Measurements from ENCODE around the gene UBALD1. TPM values are rescaled to one million over a fixed set of nuclear protein-coding genes. Genes with fewer than 3 reads are reported as not detected.

UBALD1 gene
- total RNA-seq, 1 experiment from 2014 or later = 29.9 TPM

DNA sequence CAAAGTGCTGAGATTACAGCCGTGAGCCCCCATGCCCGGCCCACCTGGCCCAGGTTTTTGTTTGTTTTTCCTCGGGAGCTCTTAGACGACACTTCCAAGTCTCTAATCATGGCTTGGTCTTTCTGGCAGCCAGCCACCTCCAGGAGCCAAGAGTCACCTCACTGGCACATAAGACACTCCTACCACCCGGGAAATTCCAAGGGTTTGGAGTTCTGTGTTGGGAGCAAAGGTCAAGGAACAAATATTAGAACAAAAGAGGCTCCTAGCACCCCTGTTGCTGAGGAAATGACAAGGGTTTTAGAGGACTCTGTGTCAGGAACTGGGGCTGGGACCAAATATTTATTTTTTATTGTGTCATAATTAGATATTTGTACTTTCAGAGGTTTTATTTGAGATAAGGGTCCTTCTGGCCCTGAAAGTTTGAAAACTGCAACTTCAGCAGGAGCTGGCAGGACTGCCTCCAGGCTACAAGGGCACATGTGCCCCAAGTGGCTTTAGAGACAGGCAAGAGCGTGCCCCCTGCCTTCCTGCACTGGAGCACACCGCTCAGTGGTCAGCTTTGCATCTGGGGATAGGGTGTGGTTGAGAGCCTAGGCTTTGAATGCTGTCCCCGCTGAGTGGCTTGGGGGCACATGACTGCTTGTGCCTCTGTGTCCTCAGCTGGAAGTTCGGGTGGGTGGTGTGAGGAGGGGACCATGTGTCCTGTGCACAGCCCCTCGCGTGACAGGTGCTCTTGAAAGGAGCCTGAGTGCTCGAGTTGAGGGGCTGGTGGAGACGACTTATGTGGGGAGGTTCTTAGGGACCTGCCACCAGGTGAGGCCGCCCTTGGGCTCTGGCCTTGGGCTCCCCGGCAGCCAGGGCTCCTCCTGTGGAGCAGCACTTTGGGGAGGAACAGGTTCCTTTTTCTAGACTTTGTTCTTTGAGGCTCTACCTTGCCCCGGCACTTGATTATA, 39.6 kb upstream of the UBALD1 start:
- ChIA-PET CTCF (interaction anchor here (0.6 kb wide), 1 partner anchor 16 kb away, joined by 3 read pairs; no protein-coding TSS in a partner anchor), POLR2A (no interaction called here)
- no peak for ATAC-seq
- in situ Hi-C loops (cut with HindIII; ENCODE audit: low pct_unique_long_range_greater_than_20kb, low sequenced_read_pairs) (no loop called here), intact Hi-C loops (cut with micrococcal nuclease; ENCODE audit: unreplicated experiment) (no loop called here)
- no peak for DNase-seq (ENCODE audit: low read depth, low spot score)
- H3K9me3 ChIP-seq (ENCODE audit: control insufficient read depth, insufficient read depth, low read depth, low read length) = no peaks in the 10 kb centered on the region
- no TSS peak for BruUV-seq (replicated peaks)
- no peaks in the 10 kb centered on the region; the same call in 1 of the 2 replicates for H3K36me3 ChIP-seq (ENCODE audit: control insufficient read depth, insufficient read depth, low read length)
- TF ChIP-seq, protein P1, sequence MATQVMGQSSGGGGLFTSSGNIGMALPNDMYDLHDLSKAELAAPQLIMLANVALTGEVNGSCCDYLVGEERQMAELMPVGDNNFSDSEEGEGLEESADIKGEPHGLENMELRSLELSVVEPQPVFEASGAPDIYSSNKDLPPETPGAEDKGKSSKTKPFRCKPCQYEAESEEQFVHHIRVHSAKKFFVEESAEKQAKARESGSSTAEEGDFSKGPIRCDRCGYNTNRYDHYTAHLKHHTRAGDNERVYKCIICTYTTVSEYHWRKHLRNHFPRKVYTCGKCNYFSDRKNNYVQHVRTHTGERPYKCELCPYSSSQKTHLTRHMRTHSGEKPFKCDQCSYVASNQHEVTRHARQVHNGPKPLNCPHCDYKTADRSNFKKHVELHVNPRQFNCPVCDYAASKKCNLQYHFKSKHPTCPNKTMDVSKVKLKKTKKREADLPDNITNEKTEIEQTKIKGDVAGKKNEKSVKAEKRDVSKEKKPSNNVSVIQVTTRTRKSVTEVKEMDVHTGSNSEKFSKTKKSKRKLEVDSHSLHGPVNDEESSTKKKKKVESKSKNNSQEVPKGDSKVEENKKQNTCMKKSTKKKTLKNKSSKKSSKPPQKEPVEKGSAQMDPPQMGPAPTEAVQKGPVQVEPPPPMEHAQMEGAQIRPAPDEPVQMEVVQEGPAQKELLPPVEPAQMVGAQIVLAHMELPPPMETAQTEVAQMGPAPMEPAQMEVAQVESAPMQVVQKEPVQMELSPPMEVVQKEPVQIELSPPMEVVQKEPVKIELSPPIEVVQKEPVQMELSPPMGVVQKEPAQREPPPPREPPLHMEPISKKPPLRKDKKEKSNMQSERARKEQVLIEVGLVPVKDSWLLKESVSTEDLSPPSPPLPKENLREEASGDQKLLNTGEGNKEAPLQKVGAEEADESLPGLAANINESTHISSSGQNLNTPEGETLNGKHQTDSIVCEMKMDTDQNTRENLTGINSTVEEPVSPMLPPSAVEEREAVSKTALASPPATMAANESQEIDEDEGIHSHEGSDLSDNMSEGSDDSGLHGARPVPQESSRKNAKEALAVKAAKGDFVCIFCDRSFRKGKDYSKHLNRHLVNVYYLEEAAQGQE (IDR thresholded peaks at IDR 0.05; ENCODE audit: insufficient read depth in 1 of 2, low read depth in 2 of 2, low read length in 1 of 2) = no peak
- no peak for TF ChIP-seq TCF7L2 (IDR thresholded peaks at IDR 0.05; ENCODE audit: low read depth, low read length)
- TF ChIP-seq SIN3A (IDR thresholded peaks at IDR 0.05; ENCODE audit: borderline replicate concordance, insufficient read depth, low read depth, low read length) = no peak
- TF ChIP-seq POLR2AphosphoS5 (IDR thresholded peaks at IDR 0.05; ENCODE audit: low read depth, low read length) = no peak
- H3K4me1 ChIP-seq (ENCODE audit: control insufficient read depth, insufficient read depth, low read length) = no peaks in the 10 kb centered on the region
- H3K27ac ChIP-seq (ENCODE audit: low read length) = no peak overlapping the region
- no peak overlapping the region for H3K4me3 ChIP-seq (ENCODE audit: low read depth in 2 of 2, low read length in 2 of 2)
- H3K27me3 ChIP-seq (ENCODE audit: control insufficient read depth, insufficient read depth, low read length) = no peaks in the 10 kb centered on the region

- ChIA-PET CTCF (no interaction called here), POLR2A (no interaction called here)
- DNase-seq (ENCODE audit: low read depth, low spot score) (no peak), ATAC-seq (no peak)
- no peak overlapping the region for H3K27ac ChIP-seq (ENCODE audit: low read length)
- H3K4me1 ChIP-seq (ENCODE audit: control insufficient read depth, insufficient read depth, low read length) = no peaks in the 10 kb centered on the region
- intact Hi-C loops (cut with micrococcal nuclease; ENCODE audit: unreplicated experiment) = no loop called here
- H3K4me3 ChIP-seq (ENCODE audit: low read depth in 2 of 2, low read length in 2 of 2) = no peak overlapping the region
- in situ Hi-C loops (cut with HindIII; ENCODE audit: low pct_unique_long_range_greater_than_20kb, low sequenced_read_pairs) = no loop called here
- TF ChIP-seq TCF7L2 (IDR thresholded peaks at IDR 0.05; ENCODE audit: low read depth, low read length) (no peak), POLR2AphosphoS5 (IDR thresholded peaks at IDR 0.05; ENCODE audit: low read depth, low read length) (no peak), SIN3A (IDR thresholded peaks at IDR 0.05; ENCODE audit: borderline replicate concordance, insufficient read depth, low read depth, low read length) (no peak)
- TF ChIP-seq, protein P2, sequence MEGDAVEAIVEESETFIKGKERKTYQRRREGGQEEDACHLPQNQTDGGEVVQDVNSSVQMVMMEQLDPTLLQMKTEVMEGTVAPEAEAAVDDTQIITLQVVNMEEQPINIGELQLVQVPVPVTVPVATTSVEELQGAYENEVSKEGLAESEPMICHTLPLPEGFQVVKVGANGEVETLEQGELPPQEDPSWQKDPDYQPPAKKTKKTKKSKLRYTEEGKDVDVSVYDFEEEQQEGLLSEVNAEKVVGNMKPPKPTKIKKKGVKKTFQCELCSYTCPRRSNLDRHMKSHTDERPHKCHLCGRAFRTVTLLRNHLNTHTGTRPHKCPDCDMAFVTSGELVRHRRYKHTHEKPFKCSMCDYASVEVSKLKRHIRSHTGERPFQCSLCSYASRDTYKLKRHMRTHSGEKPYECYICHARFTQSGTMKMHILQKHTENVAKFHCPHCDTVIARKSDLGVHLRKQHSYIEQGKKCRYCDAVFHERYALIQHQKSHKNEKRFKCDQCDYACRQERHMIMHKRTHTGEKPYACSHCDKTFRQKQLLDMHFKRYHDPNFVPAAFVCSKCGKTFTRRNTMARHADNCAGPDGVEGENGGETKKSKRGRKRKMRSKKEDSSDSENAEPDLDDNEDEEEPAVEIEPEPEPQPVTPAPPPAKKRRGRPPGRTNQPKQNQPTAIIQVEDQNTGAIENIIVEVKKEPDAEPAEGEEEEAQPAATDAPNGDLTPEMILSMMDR (IDR thresholded peaks at IDR 0.05) = no peak
- TF ChIP-seq, protein P1 (IDR thresholded peaks at IDR 0.05; ENCODE audit: insufficient read depth in 1 of 2, low read depth in 2 of 2, low read length in 1 of 2) = no peak
- BruUV-seq (replicated peaks) = no TSS peak
- no peaks in the 10 kb centered on the region; the same call in 1 of the 2 replicates for H3K36me3 ChIP-seq (ENCODE audit: control insufficient read depth, insufficient read depth, low read length)
- H3K27me3 ChIP-seq (ENCODE audit: control insufficient read depth, insufficient read depth, low read length) = no peaks in the 10 kb centered on the region
- no peaks in the 10 kb centered on the region for H3K9me3 ChIP-seq (ENCODE audit: control insufficient read depth, insufficient read depth, low read depth, low read length)
These were observed 37.9 kb upstream of the UBALD1 start for GRCh38 chr16:4652561-4652960.

Measured in Panc1 (cell line).